HEK293 (cell line): ENCODE results near the gene MRPL33.
A peak's percentile ranks its signal among the peaks of the same experiment; 100 is the strongest.

Source experiments
- HOXA7 ChIP-seq: sonication (generic); formaldehyde crosslinking; IDR thresholded peaks from 2 replicates; pipeline ENCODE4 v1.8.1; 2022; ENCODE audit warnings: missing genetic modification reagents, borderline replicate concordance
- IKZF3 ChIP-seq: fragments of 450-650 bp; IDR thresholded peaks from 2 replicates; pipeline ENCODE4 v1.5.0; 2018; ENCODE audit warnings: missing biosample characterization, mild to moderate bottlenecking, missing genetic modification characterization, moderate library complexity
- MYNN ChIP-seq: fragments of 450-650 bp; formaldehyde crosslinking; IDR thresholded peaks from 2 replicates; pipeline ENCODE4 v1.5.1; 2016; ENCODE audit warnings: missing biosample characterization, missing genetic modification characterization, borderline replicate concordance
- MZF1 ChIP-seq: fragments of 450-650 bp; formaldehyde crosslinking; IDR thresholded peaks from 2 replicates; pipeline ENCODE4 v1.5.1; 2017; ENCODE audit warnings: missing biosample characterization, missing genetic modification characterization, borderline replicate concordance
- SCRT2 ChIP-seq: fragments of 450-650 bp; formaldehyde crosslinking; IDR thresholded peaks from 2 replicates; pipeline ENCODE4 v1.5.1; 2016; ENCODE audit warnings: missing biosample characterization, missing genetic modification characterization
- SP2 ChIP-seq: fragments of 450-650 bp; formaldehyde crosslinking; IDR thresholded peaks from 2 replicates; pipeline ENCODE4 v1.5.1; 2016; ENCODE audit warnings: missing biosample characterization, missing genetic modification characterization
- WT1 ChIP-seq: fragments of 450-650 bp; formaldehyde crosslinking; IDR thresholded peaks from 2 replicates; pipeline ENCODE4 v1.5.1; 2016; ENCODE audit warnings: missing biosample characterization, missing genetic modification characterization
- ZBTB21 ChIP-seq: fragments of 450-650 bp; formaldehyde crosslinking; IDR thresholded peaks from 2 replicates; pipeline ENCODE4 v1.5.1; 2017; ENCODE audit warnings: missing biosample characterization, missing genetic modification characterization
- ZFP37 ChIP-seq: fragments of 450-650 bp; formaldehyde crosslinking; IDR thresholded peaks from 2 replicates; pipeline ENCODE4 v1.5.1; 2016; ENCODE audit warnings: missing biosample characterization, missing genetic modification characterization
- ZNF121 ChIP-seq: fragments of 450-650 bp; formaldehyde crosslinking; IDR thresholded peaks from 2 replicates; pipeline ENCODE4 v1.5.1; 2016; ENCODE audit warnings: missing biosample characterization, missing genetic modification characterization
- ZNF211 ChIP-seq: fragments of 450-650 bp; formaldehyde crosslinking; IDR thresholded peaks from 2 replicates; pipeline ENCODE4 v1.5.1; 2016; ENCODE audit warnings: low read depth, missing biosample characterization, missing genetic modification characterization
- ZNF223 ChIP-seq: fragments of 450-650 bp; formaldehyde crosslinking; IDR thresholded peaks from 2 replicates; pipeline ENCODE4 v1.5.1; 2016; ENCODE audit warnings: missing biosample characterization, missing genetic modification characterization
- ZNF23 ChIP-seq: fragments of 450-650 bp; formaldehyde crosslinking; IDR thresholded peaks from 2 replicates; pipeline ENCODE4 v1.5.1; 2016; ENCODE audit warnings: missing biosample characterization, missing genetic modification characterization, borderline replicate concordance
- ZNF391 ChIP-seq: fragments of 450-650 bp; formaldehyde crosslinking; IDR thresholded peaks from 2 replicates; pipeline ENCODE4 v1.5.1; 2016; ENCODE audit warnings: low read depth, missing biosample characterization, missing genetic modification characterization, borderline replicate concordance
- ZNF426 ChIP-seq: fragments of 450-650 bp; formaldehyde crosslinking; IDR thresholded peaks from 2 replicates; pipeline ENCODE4 v1.5.1; 2017; ENCODE audit warnings: missing biosample characterization, missing genetic modification characterization, mild to moderate bottlenecking, inconsistent platforms, moderate library complexity
- ZNF529 ChIP-seq: fragments of 450-650 bp; formaldehyde crosslinking; IDR thresholded peaks from 2 replicates; pipeline ENCODE4 v1.5.1; 2017; ENCODE audit warnings: missing genetic modification characterization, missing biosample characterization; ENCODE audit not compliant: insufficient replicate concordance
- ZNF530 ChIP-seq: fragments of 450-650 bp; formaldehyde crosslinking; IDR thresholded peaks from 2 replicates; pipeline ENCODE4 v1.5.1; 2016; ENCODE audit warnings: low read depth, missing biosample characterization, missing genetic modification characterization
- ZNF544 ChIP-seq: fragments of 450-650 bp; formaldehyde crosslinking; IDR thresholded peaks from 2 replicates; pipeline ENCODE4 v1.5.0; 2017; ENCODE audit warnings: missing biosample characterization, missing genetic modification characterization
- ZNF548 ChIP-seq: fragments of 450-650 bp; formaldehyde crosslinking; IDR thresholded peaks from 2 replicates; pipeline ENCODE4 v1.5.1; 2016; ENCODE audit warnings: missing biosample characterization, missing genetic modification characterization
- ZNF610 ChIP-seq: fragments of 450-650 bp; formaldehyde crosslinking; IDR thresholded peaks from 2 replicates; pipeline ENCODE4 v1.5.1; 2016; ENCODE audit warnings: missing biosample characterization, missing genetic modification characterization, borderline replicate concordance
- ZNF623 ChIP-seq: fragments of 450-650 bp; formaldehyde crosslinking; IDR thresholded peaks from 2 replicates; pipeline ENCODE4 v1.5.1; 2016; ENCODE audit warnings: missing biosample characterization, missing genetic modification characterization
- ZNF692 ChIP-seq: fragments of 450-650 bp; formaldehyde crosslinking; IDR thresholded peaks from 2 replicates; pipeline ENCODE4 v1.5.1; 2016; ENCODE audit warnings: missing biosample characterization, missing genetic modification characterization
- ZSCAN23 ChIP-seq: fragments of 450-650 bp; formaldehyde crosslinking; IDR thresholded peaks from 2 replicates; pipeline ENCODE4 v1.5.1; 2016; ENCODE audit warnings: missing biosample characterization, missing genetic modification characterization
- ZXDB ChIP-seq: fragments of 450-650 bp; formaldehyde crosslinking; IDR thresholded peaks from 2 replicates; pipeline ENCODE4 v1.5.1; 2016; ENCODE audit warnings: missing biosample characterization, missing genetic modification characterization
- TF ChIP-seq, protein P1 (sequence below): fragments of 450-650 bp; formaldehyde crosslinking; IDR thresholded peaks from 2 replicates; pipeline ENCODE4 v1.5.1; 2017; ENCODE audit warnings: missing biosample characterization, missing genetic modification characterization
- TF ChIP-seq, protein P2 (sequence below): fragments of 450-650 bp; formaldehyde crosslinking; IDR thresholded peaks from 2 replicates; pipeline ENCODE4 v1.5.1; 2016; ENCODE audit warnings: missing biosample characterization, missing genetic modification characterization, borderline replicate concordance
- TF ChIP-seq, protein P3 (sequence below): fragments of 450-650 bp; formaldehyde crosslinking; IDR thresholded peaks from 2 replicates; pipeline ENCODE4 v1.5.0; 2017; ENCODE audit warnings: missing biosample characterization, missing genetic modification characterization, borderline replicate concordance
- TF ChIP-seq, protein P4 (sequence below): fragments of 450-650 bp; formaldehyde crosslinking; IDR thresholded peaks from 2 replicates; pipeline ENCODE4 v1.5.1; 2016; ENCODE audit warnings: missing biosample characterization, missing genetic modification characterization, low read depth

Gene MRPL33

DNA sequence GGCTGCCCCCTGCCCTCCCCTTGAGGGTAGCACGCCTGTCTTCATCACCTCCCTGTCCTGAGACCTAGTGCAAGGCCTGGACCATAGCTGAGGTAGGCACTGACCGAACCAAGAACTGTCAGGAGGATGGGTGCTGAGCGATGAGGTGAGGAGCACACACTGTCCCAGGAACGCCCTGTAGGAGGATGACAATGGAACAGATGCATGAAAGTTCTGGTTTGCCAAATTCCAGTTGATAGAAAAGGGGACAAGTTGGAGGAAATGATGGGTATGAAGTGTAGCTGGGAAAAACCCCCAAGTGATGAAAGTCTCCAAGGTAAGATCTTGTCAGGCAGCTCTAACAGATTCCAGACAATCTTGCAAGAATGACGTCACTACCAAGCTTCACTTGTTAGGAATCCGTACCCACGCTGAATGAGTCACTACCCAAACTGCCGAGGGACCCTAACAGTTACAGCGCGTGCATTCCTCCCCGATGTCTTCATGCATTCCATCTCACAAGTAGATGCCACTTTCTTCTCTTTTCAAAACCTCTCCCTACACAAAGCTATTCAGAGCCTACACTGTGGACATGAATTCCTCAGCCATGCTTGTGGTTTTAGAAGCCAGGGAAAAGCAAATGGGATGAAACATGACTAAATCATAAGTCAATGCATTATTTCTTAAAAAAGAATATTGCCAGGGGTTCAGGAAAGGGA lies 27.6 kb downstream of the MRPL33 start (continued):
- no peak for TF ChIP-seq ZFP37 (tag by site-specific recombination)
- no peak for TF ChIP-seq ZNF223 (tag by site-specific recombination)
- TF ChIP-seq ZXDB (tag by site-specific recombination): peak; percentile 47
- no peak for TF ChIP-seq HOXA7 (CRISPR knock-in tag)
- TF ChIP-seq, protein P1, sequence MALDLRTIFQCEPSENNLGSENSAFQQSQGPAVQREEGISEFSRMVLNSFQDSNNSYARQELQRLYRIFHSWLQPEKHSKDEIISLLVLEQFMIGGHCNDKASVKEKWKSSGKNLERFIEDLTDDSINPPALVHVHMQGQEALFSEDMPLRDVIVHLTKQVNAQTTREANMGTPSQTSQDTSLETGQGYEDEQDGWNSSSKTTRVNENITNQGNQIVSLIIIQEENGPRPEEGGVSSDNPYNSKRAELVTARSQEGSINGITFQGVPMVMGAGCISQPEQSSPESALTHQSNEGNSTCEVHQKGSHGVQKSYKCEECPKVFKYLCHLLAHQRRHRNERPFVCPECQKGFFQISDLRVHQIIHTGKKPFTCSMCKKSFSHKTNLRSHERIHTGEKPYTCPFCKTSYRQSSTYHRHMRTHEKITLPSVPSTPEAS (tag by site-specific recombination): peak; percentile 63
- no peak for TF ChIP-seq ZNF23 (tag by site-specific recombination)
- no peak for TF ChIP-seq IKZF3 (tag by site-specific recombination)
- no peak for TF ChIP-seq ZNF544
- no peak for TF ChIP-seq ZNF529 (tag by site-specific recombination)
- TF ChIP-seq MYNN (tag by site-specific recombination): no peak
- peak; percentile 80 for TF ChIP-seq SCRT2 (tag by site-specific recombination)
- TF ChIP-seq ZNF530: no peak
- no peak for TF ChIP-seq ZNF610 (tag by site-specific recombination)
- TF ChIP-seq, protein P2, sequence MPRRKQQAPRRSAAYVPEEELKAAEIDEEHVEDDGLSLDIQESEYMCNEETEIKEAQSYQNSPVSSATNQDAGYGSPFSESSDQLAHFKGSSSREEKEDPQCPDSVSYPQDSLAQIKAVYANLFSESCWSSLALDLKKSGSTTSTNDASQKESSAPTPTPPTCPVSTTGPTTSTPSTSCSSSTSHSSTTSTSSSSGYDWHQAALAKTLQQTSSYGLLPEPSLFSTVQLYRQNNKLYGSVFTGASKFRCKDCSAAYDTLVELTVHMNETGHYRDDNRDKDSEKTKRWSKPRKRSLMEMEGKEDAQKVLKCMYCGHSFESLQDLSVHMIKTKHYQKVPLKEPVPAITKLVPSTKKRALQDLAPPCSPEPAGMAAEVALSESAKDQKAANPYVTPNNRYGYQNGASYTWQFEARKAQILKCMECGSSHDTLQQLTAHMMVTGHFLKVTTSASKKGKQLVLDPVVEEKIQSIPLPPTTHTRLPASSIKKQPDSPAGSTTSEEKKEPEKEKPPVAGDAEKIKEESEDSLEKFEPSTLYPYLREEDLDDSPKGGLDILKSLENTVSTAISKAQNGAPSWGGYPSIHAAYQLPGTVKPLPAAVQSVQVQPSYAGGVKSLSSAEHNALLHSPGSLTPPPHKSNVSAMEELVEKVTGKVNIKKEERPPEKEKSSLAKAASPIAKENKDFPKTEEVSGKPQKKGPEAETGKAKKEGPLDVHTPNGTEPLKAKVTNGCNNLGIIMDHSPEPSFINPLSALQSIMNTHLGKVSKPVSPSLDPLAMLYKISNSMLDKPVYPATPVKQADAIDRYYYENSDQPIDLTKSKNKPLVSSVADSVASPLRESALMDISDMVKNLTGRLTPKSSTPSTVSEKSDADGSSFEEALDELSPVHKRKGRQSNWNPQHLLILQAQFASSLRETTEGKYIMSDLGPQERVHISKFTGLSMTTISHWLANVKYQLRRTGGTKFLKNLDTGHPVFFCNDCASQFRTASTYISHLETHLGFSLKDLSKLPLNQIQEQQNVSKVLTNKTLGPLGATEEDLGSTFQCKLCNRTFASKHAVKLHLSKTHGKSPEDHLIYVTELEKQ (tag by site-specific recombination): peak; percentile 69; the same call in 1 of the 2 replicates
- TF ChIP-seq ZBTB21: peak; percentile 96
- no peak for TF ChIP-seq ZNF426 (tag by site-specific recombination)
- TF ChIP-seq ZNF692 (tag by site-specific recombination): peak; percentile 53; the same call in 1 of the 2 replicates
- peak; percentile 33; the same call in 1 of the 2 replicates for TF ChIP-seq WT1 (tag by site-specific recombination)
- TF ChIP-seq, protein P3, sequence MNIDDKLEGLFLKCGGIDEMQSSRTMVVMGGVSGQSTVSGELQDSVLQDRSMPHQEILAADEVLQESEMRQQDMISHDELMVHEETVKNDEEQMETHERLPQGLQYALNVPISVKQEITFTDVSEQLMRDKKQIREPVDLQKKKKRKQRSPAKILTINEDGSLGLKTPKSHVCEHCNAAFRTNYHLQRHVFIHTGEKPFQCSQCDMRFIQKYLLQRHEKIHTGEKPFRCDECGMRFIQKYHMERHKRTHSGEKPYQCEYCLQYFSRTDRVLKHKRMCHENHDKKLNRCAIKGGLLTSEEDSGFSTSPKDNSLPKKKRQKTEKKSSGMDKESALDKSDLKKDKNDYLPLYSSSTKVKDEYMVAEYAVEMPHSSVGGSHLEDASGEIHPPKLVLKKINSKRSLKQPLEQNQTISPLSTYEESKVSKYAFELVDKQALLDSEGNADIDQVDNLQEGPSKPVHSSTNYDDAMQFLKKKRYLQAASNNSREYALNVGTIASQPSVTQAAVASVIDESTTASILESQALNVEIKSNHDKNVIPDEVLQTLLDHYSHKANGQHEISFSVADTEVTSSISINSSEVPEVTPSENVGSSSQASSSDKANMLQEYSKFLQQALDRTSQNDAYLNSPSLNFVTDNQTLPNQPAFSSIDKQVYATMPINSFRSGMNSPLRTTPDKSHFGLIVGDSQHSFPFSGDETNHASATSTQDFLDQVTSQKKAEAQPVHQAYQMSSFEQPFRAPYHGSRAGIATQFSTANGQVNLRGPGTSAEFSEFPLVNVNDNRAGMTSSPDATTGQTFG (tag by site-specific recombination): no peak
- no peak for TF ChIP-seq MZF1 (tag by site-specific recombination)
- no peak for TF ChIP-seq ZNF548 (tag by site-specific recombination)
- TF ChIP-seq ZNF211: no peak
- TF ChIP-seq SP2 (tag by site-specific recombination): no peak
- 0 out of 2 replicates have a peak, but pooled peaks have one; percentile 43 for TF ChIP-seq ZSCAN23 (tag by site-specific recombination)
- TF ChIP-seq, protein P4, sequence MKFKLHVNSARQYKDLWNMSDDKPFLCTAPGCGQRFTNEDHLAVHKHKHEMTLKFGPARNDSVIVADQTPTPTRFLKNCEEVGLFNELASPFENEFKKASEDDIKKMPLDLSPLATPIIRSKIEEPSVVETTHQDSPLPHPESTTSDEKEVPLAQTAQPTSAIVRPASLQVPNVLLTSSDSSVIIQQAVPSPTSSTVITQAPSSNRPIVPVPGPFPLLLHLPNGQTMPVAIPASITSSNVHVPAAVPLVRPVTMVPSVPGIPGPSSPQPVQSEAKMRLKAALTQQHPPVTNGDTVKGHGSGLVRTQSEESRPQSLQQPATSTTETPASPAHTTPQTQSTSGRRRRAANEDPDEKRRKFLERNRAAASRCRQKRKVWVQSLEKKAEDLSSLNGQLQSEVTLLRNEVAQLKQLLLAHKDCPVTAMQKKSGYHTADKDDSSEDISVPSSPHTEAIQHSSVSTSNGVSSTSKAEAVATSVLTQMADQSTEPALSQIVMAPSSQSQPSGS: peak; percentile 98
- no peak for TF ChIP-seq ZNF623
- no peak for TF ChIP-seq ZNF121 (tag by site-specific recombination)
- TF ChIP-seq ZNF391 (tag by site-specific recombination): 0 out of 2 replicates have a peak, but pooled peaks have one; percentile 52
